Neural progenitor cell (in vitro differentiated cells): ENCODE measurements around the gene IFNW1. TPM values are rescaled to one million over a fixed set of nuclear protein-coding genes. Genes with fewer than 3 reads are reported as not detected.

Experiments used
- DNase-seq: peaks from one replicate; pipeline ENCODE4 v3.0.0-alpha.2; 2016; ENCODE audit warnings: low spot score
- H2AFZ ChIP-seq: fragments of 200-600 bp; sonication (generic); replicated peaks from 2 replicates; pipeline ENCODE4 v1.6.1; 2016; ENCODE audit warnings: antibody characterized with exemption
- H3F3A ChIP-seq: fragments of 200-600 bp; sonication (generic); 2 replicates; pipeline ENCODE4 v1.6.1; 2016; ENCODE audit warnings: antibody characterized with exemption, low read depth
- H3K27ac ChIP-seq: fragments of 200-600 bp; sonication (generic); 2 replicates; pipeline ENCODE4 v1.5.1; 2016; ENCODE audit warnings: mild to moderate bottlenecking
- H3K27me3 ChIP-seq: fragments of 200-600 bp; sonication (generic); 2 replicates; pipeline ENCODE4 v1.6.1; 2016; ENCODE audit warnings: mild to moderate bottlenecking, moderate library complexity
- H3K36me3 ChIP-seq: fragments of 200-600 bp; sonication (generic); 2 replicates; pipeline ENCODE4 v1.5.1; 2016
- H3K4me1 ChIP-seq: fragments of 200-600 bp; sonication (generic); 2 replicates; pipeline ENCODE4 v1.6.1; 2016; ENCODE audit warnings: mixed run types
- H3K4me2 ChIP-seq: fragments of 200-600 bp; sonication (generic); 2 replicates; pipeline ENCODE4 v1.6.1; 2016
- H3K4me3 ChIP-seq: fragments of 200-600 bp; sonication (generic); 2 replicates; pipeline ENCODE4 v1.5.1; 2016
- H3K79me2 ChIP-seq: fragments of 200-600 bp; sonication (generic); 2 replicates; pipeline ENCODE4 v1.6.1; 2016; ENCODE audit warnings: low read depth
- H3K9ac ChIP-seq: fragments of 200-600 bp; sonication (generic); 2 replicates; pipeline ENCODE4 v1.6.1; 2016
- H3K9me3 ChIP-seq: fragments of 200-600 bp; sonication (generic); 2 replicates; pipeline ENCODE4 v1.5.1; 2016; ENCODE audit warnings: low read depth
- H4K20me1 ChIP-seq: fragments of 200-600 bp; sonication (generic); 2 replicates; pipeline ENCODE4 v1.6.1; 2016; ENCODE audit warnings: low read depth
- H3K27ac Mint-ChIP-seq: 3 replicates; pipeline ENCODE4 v1.8.0; 2021; ENCODE audit warnings: mixed read lengths
- H3K27me3 Mint-ChIP-seq: 2 replicates; pipeline ENCODE4 v1.8.0; 2022; ENCODE audit warnings: low read depth, mild to moderate bottlenecking, inconsistent platforms, moderate library complexity, mixed read lengths; ENCODE audit not compliant: insufficient read depth
- H3K36me3 Mint-ChIP-seq: 3 replicates; pipeline ENCODE4 v1.8.0; 2021; ENCODE audit warnings: mixed read lengths
- H3K4me1 Mint-ChIP-seq: 3 replicates; pipeline ENCODE4 v1.8.0; 2021; ENCODE audit warnings: mixed read lengths
- H3K4me3 Mint-ChIP-seq: 3 replicates; pipeline ENCODE4 v1.8.0; 2021; ENCODE audit warnings: mild to moderate bottlenecking, moderate library complexity, mixed read lengths
- H3K9me3 Mint-ChIP-seq: 3 replicates; pipeline ENCODE4 v1.8.0; 2020; ENCODE audit warnings: mixed read lengths
- EZH2 ChIP-seq: fragments of 200-600 bp; sonication (generic); IDR thresholded peaks from 2 replicates; pipeline ENCODE4 v1.6.1; 2017; ENCODE audit warnings: antibody characterized with exemption, mild to moderate bottlenecking, moderate library complexity
- EZH2phosphoT487 ChIP-seq: fragments of 200-600 bp; sonication (generic); IDR thresholded peaks from 2 replicates; pipeline ENCODE4 v1.6.1; 2017; ENCODE audit warnings: antibody characterized with exemption
- total RNA-seq: library from RNA; depleted of rRNA; stranded (reverse); fragments of >200 nt; gene quantifications from 2 replicates; pipeline ENCODE4 v1.2.3, GENCODE V29; 2015; ENCODE audit warnings: low replicate concordance
- TF ChIP-seq, protein P1 (sequence below): fragments of 200-600 bp; sonication (generic); IDR thresholded peaks from 2 replicates; pipeline ENCODE4 v1.5.1; 2017; ENCODE audit warnings: antibody characterized with exemption, mild to moderate bottlenecking

IFNW1 gene
- total RNA-seq, 1 donor from 2014 or later, result not detected

DNA sequence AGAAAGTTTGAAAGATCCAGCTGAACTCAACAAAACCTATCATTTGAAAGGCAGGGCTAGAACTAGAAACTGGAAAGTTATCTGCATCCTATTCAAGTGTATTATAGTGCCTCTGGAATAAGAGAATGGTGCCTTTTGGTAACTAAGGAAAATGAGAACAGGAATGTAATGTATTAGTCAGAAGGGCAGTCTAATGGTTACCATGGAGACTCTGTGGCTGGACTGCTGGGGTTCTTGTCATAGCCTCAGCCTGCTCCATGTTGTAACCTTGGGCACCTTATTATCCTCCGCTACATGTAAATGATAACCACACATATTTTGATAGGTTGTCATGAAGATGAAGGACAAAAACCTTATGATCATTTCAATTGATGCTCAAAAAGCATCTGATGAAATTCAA, 39.3 kb downstream of the IFNW1 start:
- no peaks in the 10 kb centered on the region for H3K36me3 ChIP-seq
- H3K27ac Mint-ChIP-seq, result no peak overlapping the region
- H3K36me3 Mint-ChIP-seq, result no peaks in the 10 kb centered on the region
- no peak overlapping the region for H3K27ac ChIP-seq
- no peaks in the 10 kb centered on the region for H4K20me1 ChIP-seq
- H3K79me2 ChIP-seq, result no peaks in the 10 kb centered on the region
- TF ChIP-seq, protein P1, sequence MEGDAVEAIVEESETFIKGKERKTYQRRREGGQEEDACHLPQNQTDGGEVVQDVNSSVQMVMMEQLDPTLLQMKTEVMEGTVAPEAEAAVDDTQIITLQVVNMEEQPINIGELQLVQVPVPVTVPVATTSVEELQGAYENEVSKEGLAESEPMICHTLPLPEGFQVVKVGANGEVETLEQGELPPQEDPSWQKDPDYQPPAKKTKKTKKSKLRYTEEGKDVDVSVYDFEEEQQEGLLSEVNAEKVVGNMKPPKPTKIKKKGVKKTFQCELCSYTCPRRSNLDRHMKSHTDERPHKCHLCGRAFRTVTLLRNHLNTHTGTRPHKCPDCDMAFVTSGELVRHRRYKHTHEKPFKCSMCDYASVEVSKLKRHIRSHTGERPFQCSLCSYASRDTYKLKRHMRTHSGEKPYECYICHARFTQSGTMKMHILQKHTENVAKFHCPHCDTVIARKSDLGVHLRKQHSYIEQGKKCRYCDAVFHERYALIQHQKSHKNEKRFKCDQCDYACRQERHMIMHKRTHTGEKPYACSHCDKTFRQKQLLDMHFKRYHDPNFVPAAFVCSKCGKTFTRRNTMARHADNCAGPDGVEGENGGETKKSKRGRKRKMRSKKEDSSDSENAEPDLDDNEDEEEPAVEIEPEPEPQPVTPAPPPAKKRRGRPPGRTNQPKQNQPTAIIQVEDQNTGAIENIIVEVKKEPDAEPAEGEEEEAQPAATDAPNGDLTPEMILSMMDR, result no peak
- TF ChIP-seq EZH2phosphoT487, result no peak
- no peak for TF ChIP-seq EZH2
- H3K9me3 ChIP-seq, result no peaks in the 10 kb centered on the region
- H2AFZ ChIP-seq, result no peak overlapping the region
- no peak overlapping the region for H3K9ac ChIP-seq
- peaks cover 2% of the 10 kb centered on the region for H3K27me3 Mint-ChIP-seq
- no peaks in the 10 kb centered on the region for H3F3A ChIP-seq
- H3K4me3 Mint-ChIP-seq, result no peak overlapping the region
- no peaks in the 10 kb centered on the region for H3K27me3 ChIP-seq
- peaks cover 6% of the 10 kb centered on the region for H3K4me1 Mint-ChIP-seq
- H3K4me3 ChIP-seq, result no peak overlapping the region
- H3K9me3 Mint-ChIP-seq, result peaks cover 2% of the 10 kb centered on the region
- no peak for DNase-seq
- no peak overlapping the region for H3K4me2 ChIP-seq
- no peaks in the 10 kb centered on the region for H3K4me1 ChIP-seq

DNA sequence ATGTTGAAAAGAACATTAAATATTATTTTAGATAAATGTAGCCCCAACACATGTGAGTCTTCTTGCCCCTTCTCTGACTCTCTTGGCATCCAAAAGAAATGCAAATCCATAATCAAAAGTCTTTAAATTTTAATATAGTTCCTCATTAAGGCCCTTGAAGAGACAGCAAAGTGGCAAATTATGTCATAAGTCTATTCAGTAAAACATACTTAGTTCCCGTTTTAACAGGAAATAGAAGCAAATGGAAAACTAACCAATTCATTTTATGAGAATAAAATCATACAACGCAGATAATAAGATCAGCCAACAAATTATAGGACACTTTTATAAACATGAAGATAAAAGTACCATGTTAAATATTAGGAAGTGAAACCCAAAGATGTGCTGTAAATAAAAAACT, 43.8 kb downstream of the IFNW1 start:
- no peak overlapping the region for H3K27ac Mint-ChIP-seq
- DNase-seq, result no peak
- Histone ChIP-seq H3K4me3 (no peak overlapping the region), H3F3A (no peaks in the 10 kb centered on the region), H3K4me1 (no peaks in the 10 kb centered on the region), H3K4me2 (no peak overlapping the region), H3K27me3 (no peaks in the 10 kb centered on the region), H4K20me1 (no peaks in the 10 kb centered on the region), H3K9me3 (no peaks in the 10 kb centered on the region), H3K9ac (no peak overlapping the region), H3K27ac (no peak overlapping the region), H3K36me3 (no peaks in the 10 kb centered on the region), H2AFZ (no peak overlapping the region), H3K79me2 (no peaks in the 10 kb centered on the region)
- no peaks in the 10 kb centered on the region for H3K9me3 Mint-ChIP-seq
- no peaks in the 10 kb centered on the region for H3K36me3 Mint-ChIP-seq
- peaks cover under 1% of the 10 kb centered on the region for H3K27me3 Mint-ChIP-seq
- H3K4me3 Mint-ChIP-seq, result no peak overlapping the region
- no peak for TF ChIP-seq EZH2phosphoT487
- TF ChIP-seq EZH2, result no peak
- TF ChIP-seq, protein P1, result no peak
- H3K4me1 Mint-ChIP-seq, result peaks cover 6% of the 10 kb centered on the region

DNA sequence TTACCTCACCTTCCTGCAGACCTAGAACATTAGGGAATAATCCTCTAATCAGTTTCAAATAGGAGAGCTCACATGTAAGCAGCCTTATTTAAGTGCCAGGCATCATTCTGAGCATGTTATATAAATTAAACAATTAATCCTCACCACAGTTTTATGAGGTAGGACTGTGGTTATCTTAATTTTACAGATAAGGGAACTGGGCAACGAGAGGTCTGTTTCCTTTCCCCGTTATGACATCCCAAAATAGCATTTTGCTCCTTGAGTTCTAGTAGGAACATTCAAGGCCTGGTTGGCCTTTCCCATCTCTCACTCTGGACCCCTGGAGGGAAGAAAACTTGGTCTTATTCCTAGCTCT, 44.8 kb downstream of the IFNW1 start:
- Histone ChIP-seq H3K9me3 (no peaks in the 10 kb centered on the region), H3K4me3 (no peak overlapping the region), H3K27me3 (no peaks in the 10 kb centered on the region), H3K36me3 (no peaks in the 10 kb centered on the region), H3F3A (no peaks in the 10 kb centered on the region), H3K4me2 (no peak overlapping the region), H4K20me1 (no peaks in the 10 kb centered on the region), H3K27ac (no peak overlapping the region), H3K4me1 (no peaks in the 10 kb centered on the region), H3K9ac (no peak overlapping the region), H2AFZ (no peak overlapping the region), H3K79me2 (no peaks in the 10 kb centered on the region)
- H3K36me3 Mint-ChIP-seq, result no peaks in the 10 kb centered on the region
- H3K4me3 Mint-ChIP-seq, result no peak overlapping the region
- H3K4me1 Mint-ChIP-seq, result no peaks in the 10 kb centered on the region
- no peak for DNase-seq
- H3K27me3 Mint-ChIP-seq, result no peaks in the 10 kb centered on the region
- no peaks in the 10 kb centered on the region for H3K9me3 Mint-ChIP-seq
- no peak overlapping the region for H3K27ac Mint-ChIP-seq
- TF ChIP-seq, protein P1, result no peak
- no peak for TF ChIP-seq EZH2
